HepG2 (cell line): ENCODE results near the gene ABCD4. TPM values are rescaled to one million over a fixed set of nuclear protein-coding genes. Genes with fewer than 3 reads are reported as not detected.

ENCODE experiments used
- ATAC-seq: fragments of 200-7000 bp; cut with Tn5 transposase; 3 replicates; pipeline ENCODE4 v1.9.1; 2020; ENCODE audit warnings: mild to moderate bottlenecking, moderate library complexity
- BruUV-seq: library from RNA; stranded (reverse); fragments of 400-500 nt; replicated peaks from 2 replicates; lab custom pipeline; 2021; lab: Mats Ljungman, UMichigan
- CTCF ChIA-PET: fragments of 300-600 bp; formaldehyde crosslinking; extraction: SDS; loops from one replicate; lab custom pipeline; 2021; ENCODE audit warnings: low total read pairs, inconsistent platforms, low intra/inter-chr PET ratio; lab: Yijun Ruan, JAX
- POLR2A ChIA-PET: fragments of 350-600 bp; sonication (Branson Sonifier 250); formaldehyde crosslinking; loops from one replicate; lab custom pipeline; 2020; ENCODE audit warnings: antibody characterized with exemption, inconsistent platforms; lab: Yijun Ruan, JAX
- DNase-seq: peaks from one replicate; pipeline ENCODE4 v3.0.0-alpha.2; 2015; ENCODE audit warnings: low spot score
- FAIRE-seq: peaks from 3 replicates; lab custom pipeline; 2011; peaks lifted over from hg19 to GRCh38; lab: Jason Lieb, UNC
- H2AFZ ChIP-seq: one replicate; pipeline ENCODE4 v1.6.1; 2011; ENCODE audit warnings: low read length, inconsistent platforms
- H3K27ac ChIP-seq: fragments of 300-600 bp; 3 replicates; pipeline ENCODE4 v1.8.0; 2011; ENCODE audit warnings: mixed run types, mild to moderate bottlenecking, mixed read lengths, low read length, inconsistent platforms; ENCODE audit not compliant: insufficient read depth; ENCODE audit errors: extremely low read length
- H3K27me3 ChIP-seq, 2 experiments: fragments of 200-600 bp in 1 of 2; 2 replicates in 1 of 2; 3 replicates in 1 of 2; pipeline versions ENCODE4 v1.6.0 to v1.8.0; 2011; ENCODE audit warnings: low read length in 2 of 2, mild to moderate bottlenecking in 2 of 2, moderate library complexity in 2 of 2, inconsistent platforms in 1 of 2; ENCODE audit not compliant: insufficient read depth in 2 of 2, control insufficient read depth in 1 of 2
- H3K36me3 ChIP-seq, 2 experiments: fragments of 200-600 bp in 1 of 2; replicated peaks in 1 of 2; 2 replicates in 1 of 2; 3 replicates in 1 of 2; pipeline versions ENCODE4 v1.5.1 to v1.8.0; 2011; ENCODE audit warnings: low read length in 2 of 2, inconsistent platforms in 1 of 2; ENCODE audit not compliant: insufficient read depth in 2 of 2, control insufficient read depth in 1 of 2
- H3K4me1 ChIP-seq: 2 replicates; pipeline ENCODE4 v1.5.1; 2012; ENCODE audit warnings: low read length, inconsistent platforms; ENCODE audit not compliant: insufficient read depth
- H3K4me2 ChIP-seq: 2 replicates; pipeline ENCODE4 v1.6.0; 2011; ENCODE audit warnings: low read depth, low read length, inconsistent platforms
- H3K4me3 ChIP-seq, 3 experiments: fragments of 200-600 bp in 1 of 3; sonication (generic), shearing (Covaris generic) in 1 of 3; replicated peaks in 1 of 3; 2 replicates each; pipeline ENCODE4 v1.5.1; 2011 to 2016; ENCODE audit warnings: low read length in 3 of 3, inconsistent platforms in 2 of 3, low read depth in 2 of 3, mild to moderate bottlenecking in 2 of 3, control low read depth in 1 of 3, mixed read lengths in 1 of 3; ENCODE audit not compliant: insufficient read depth in 1 of 3
- H3K79me2 ChIP-seq: one replicate; pipeline ENCODE4 v1.6.1; 2011; ENCODE audit warnings: low read length, inconsistent platforms; ENCODE audit not compliant: insufficient read depth
- H3K9ac ChIP-seq: 2 replicates; pipeline ENCODE4 v1.6.0; 2011; ENCODE audit warnings: mild to moderate bottlenecking, low read depth, low read length, inconsistent platforms; ENCODE audit not compliant: insufficient read depth
- H3K9me3 ChIP-seq: 2 replicates; pipeline ENCODE4 v1.5.1; 2012; ENCODE audit warnings: mild to moderate bottlenecking, low read length
- H4K20me1 ChIP-seq: 2 replicates; pipeline ENCODE4 v1.6.0; 2011; ENCODE audit warnings: inconsistent platforms, mild to moderate bottlenecking, low read length, moderate library complexity; ENCODE audit not compliant: insufficient read depth
- FOXP1 ChIP-seq, 2 experiments: fragments of 450-650 bp in 1 of 2; IDR thresholded peaks; 2 replicates each; pipeline ENCODE4 v1.6.1; 2017 to 2018; ENCODE audit warnings: antibody characterized with exemption in 1 of 2
- HMGA1 ChIP-seq: sonication (generic); formaldehyde crosslinking; conservative IDR thresholded peaks from 2 replicates; pipeline ENCODE4 v1.4.0; 2020; ENCODE audit warnings: missing genetic modification reagents
- MYC ChIP-seq: sonication (generic); formaldehyde crosslinking; IDR thresholded peaks from 2 replicates; pipeline ENCODE4 v1.9.0; 2021; ENCODE audit warnings: missing genetic modification reagents, borderline replicate concordance
- POLR2A ChIP-seq, 2 experiments: IDR thresholded peaks; 2 replicates each; pipeline ENCODE4 v1.6.1; 2011; ENCODE audit warnings: low read depth in 2 of 2, low read length in 2 of 2, mild to moderate bottlenecking in 1 of 2, moderate library complexity in 1 of 2; ENCODE audit not compliant: insufficient read depth in 1 of 2
- SAP130 ChIP-seq: IDR thresholded peaks from 2 replicates; pipeline ENCODE4 v1.6.1; 2016; ENCODE audit warnings: low read depth
- SKI ChIP-seq: fragments of 450-650 bp; IDR thresholded peaks from one replicate; pipeline ENCODE4 v1.6.1; 2018; ENCODE audit warnings: mild to moderate bottlenecking; ENCODE audit not compliant: partially characterized antibody
- STAG1 ChIP-seq: sonication (generic); formaldehyde crosslinking; IDR thresholded peaks from 2 replicates; pipeline ENCODE4 v1.4.0; 2020; ENCODE audit warnings: missing genetic modification reagents
- ZEB1 ChIP-seq: IDR thresholded peaks from 2 replicates; pipeline ENCODE4 v1.6.1; 2012; ENCODE audit warnings: mild to moderate bottlenecking, low read depth, inconsistent platforms; ENCODE audit not compliant: insufficient replicate concordance
- ZNF33A ChIP-seq: sonication (generic); formaldehyde crosslinking; IDR thresholded peaks from 2 replicates; pipeline ENCODE4 v1.5.1; 2020; ENCODE audit warnings: missing genetic modification reagents, mild to moderate bottlenecking, moderate library complexity, borderline replicate concordance
- WGBS: methylation state at CpG from one replicate; pipeline ENCODE4 v1.1.6; 2017; ENCODE audit warnings: low lambda C conversion rate; 5-methylcytosine and 5-hydroxymethylcytosine counted together
- in situ Hi-C: cut with HindIII; loops from 2 replicates; pipeline ENCODE4 v1.10.0; 2017; ENCODE audit warnings: low pct_unique_long_range_greater_than_20kb; ENCODE audit not compliant: extremely low pct_ligation_motif_present
- intact Hi-C: fragments of 100-400 bp; cut with micrococcal nuclease; formaldehyde crosslinking; loops from one replicate; pipeline ENCODE4 v1.10.0; 2022; ENCODE audit not compliant: unreplicated experiment
- polyA plus RNA-seq, 8 experiments: library from polyadenylated mRNA; depleted of rRNA in 3 of 8; stranded (reverse) in 7 of 8; unstranded in 1 of 8; fragments of >200 nt; fragmentation: Illumina TruSeq in 4 of 8; extraction: Trizol in 4 of 8; gene quantifications; 2 replicates each; pipeline versions ENCODE4 v1.2.1 to v1.2.3, GENCODE V29; 2011 to 2016; ENCODE audit warnings: low read depth in 4 of 8, missing spikeins in 1 of 8, mixed read lengths in 1 of 8; ENCODE audit not compliant: insufficient read depth in 1 of 8
- total RNA-seq, 5 experiments: library from RNA; depleted of rRNA; stranded (reverse); fragments of >200 nt; fragmentation: Illumina TruSeq; extraction: Trizol; gene quantifications; 2 replicates each; pipeline ENCODE4 v1.2.3, GENCODE V29; 2016; ENCODE audit warnings: low read depth in 1 of 5
- TF ChIP-seq, protein P1 (sequence below): IDR thresholded peaks from 2 replicates; pipeline ENCODE4 v1.6.1; 2016; ENCODE audit warnings: control low read depth

ABCD4 gene
- total and polyA plus RNA-seq, 2 of the 13 experiments (the other 11 are each of a cell fraction or from before 2014, with no cell fraction given), result 47.5 to 50.5 TPM

DNA sequence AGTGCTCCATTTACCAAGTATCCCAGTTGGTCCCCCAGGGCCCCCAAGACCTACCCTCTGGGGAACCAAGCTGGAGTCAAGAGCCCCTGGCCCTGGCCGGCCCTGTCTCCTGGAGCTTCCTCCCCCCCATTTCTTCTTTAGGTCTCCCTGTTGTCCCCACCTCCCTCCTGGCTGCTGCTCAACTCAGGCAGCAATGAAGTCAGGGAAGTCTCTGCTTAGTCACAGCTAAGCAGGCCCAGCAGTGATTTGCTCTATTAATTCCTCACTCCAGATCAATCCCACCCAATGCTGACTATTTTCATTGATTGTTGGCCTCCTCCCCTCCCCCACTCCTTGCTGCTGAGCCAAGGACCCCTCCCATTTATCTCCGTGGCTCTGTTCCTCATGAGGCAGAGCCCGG is 35.1 kb downstream of the ABCD4 start (continued):
- TF ChIP-seq MYC (no peak), STAG1 (CRISPR knock-in tag) (no peak), HMGA1 (CRISPR knock-in tag) (no peak), SAP130 (CRISPR knock-in tag) (no peak), ZEB1 (no peak), ZNF33A (CRISPR knock-in tag) (no peak), POLR2A (IDR thresholded peaks at IDR 0.05; ENCODE audit: insufficient read depth in 1 of 2, low read depth in 2 of 2, low read length in 2 of 2) (no peak)
- TF ChIP-seq, protein P1, sequence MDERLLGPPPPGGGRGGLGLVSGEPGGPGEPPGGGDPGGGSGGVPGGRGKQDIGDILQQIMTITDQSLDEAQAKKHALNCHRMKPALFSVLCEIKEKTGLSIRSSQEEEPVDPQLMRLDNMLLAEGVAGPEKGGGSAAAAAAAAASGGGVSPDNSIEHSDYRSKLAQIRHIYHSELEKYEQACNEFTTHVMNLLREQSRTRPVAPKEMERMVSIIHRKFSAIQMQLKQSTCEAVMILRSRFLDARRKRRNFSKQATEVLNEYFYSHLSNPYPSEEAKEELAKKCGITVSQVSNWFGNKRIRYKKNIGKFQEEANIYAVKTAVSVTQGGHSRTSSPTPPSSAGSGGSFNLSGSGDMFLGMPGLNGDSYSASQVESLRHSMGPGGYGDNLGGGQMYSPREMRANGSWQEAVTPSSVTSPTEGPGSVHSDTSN (CRISPR knock-in tag), result no peak

- ATAC-seq (peak; percentile 46), FAIRE-seq (no peak)
- WGBS, result 12% methylated on average over 13 of the region's 13 CpGs
Measured at GRCh38 chr14:74265301-74265965, 37.3 kb downstream of the ABCD4 start.

More at GRCh38 chr14:74265301-74265965, 37.3 kb downstream of the ABCD4 start:
- H4K20me1 ChIP-seq, result no peaks in the 10 kb centered on the region
- in situ Hi-C loops, result no loop called here
- peak overlapping the region in 2 of 3 experiments; percentile 8 to 61; a peak in 2 of 6 replicates for H3K4me3 ChIP-seq
- H3K9me3 ChIP-seq, result no peaks in the 10 kb centered on the region
- intact Hi-C loops, result no loop called here
- H3K36me3 ChIP-seq, result no peaks in the 10 kb centered on the region
- no peak overlapping the region for H2AFZ ChIP-seq
- CTCF ChIA-PET, result no interaction called here
- POLR2A ChIA-PET, result no interaction called here
- H3K9ac ChIP-seq, result no peak overlapping the region; the same call in 1 of the 2 replicates
- H3K4me2 ChIP-seq, result peak overlapping the region; percentile 75
- TF ChIP-seq FOXP1 (IDR thresholded peaks at IDR 0.05) (no peak), FOXP1 (CRISPR knock-in tag; IDR thresholded peaks at IDR 0.05) (no peak), SKI (no peak)
- H3K27ac ChIP-seq, result no peak overlapping the region
- H3K79me2 ChIP-seq, result no peaks in the 10 kb centered on the region
- DNase-seq, result no peak
- BruUV-seq, result no TSS peak
- H3K27me3 ChIP-seq, result peaks cover 3 to 44% of the 10 kb centered on the region in 2 experiments; a peak in 3 of 5 replicates
- H3K4me1 ChIP-seq, result peaks cover 17% of the 10 kb centered on the region
